Ramos (cell line): ENCODE data around the gene ALK.

Source experiments
- in situ Hi-C: fragments of 300-500 bp; cut with MboI; formaldehyde crosslinking; loops from one replicate; pipeline ENCODE4 v1.14.3; 2022; ENCODE audit warnings: low sequenced_read_pairs; ENCODE audit not compliant: unreplicated experiment

The ALK gene

GRCh38 chr2:29443627-29444026, 477.8 kb downstream of the ALK start:
- in situ Hi-C loops = no loop called here

- in situ Hi-C loops = no loop called here
Measured at GRCh38 chr2:29443151-29443550, 478.2 kb downstream of the ALK start.

GRCh38 chr2:29440921-29441623, 480.3 kb downstream of the ALK start:
- in situ Hi-C loops = no loop called here

- in situ Hi-C loops = no loop called here
Measured at GRCh38 chr2:29433920-29434319, 487.5 kb downstream of the ALK start.

- in situ Hi-C loops = no loop called here
Measured at GRCh38 chr2:29433128-29433527, 488.3 kb downstream of the ALK start.

- in situ Hi-C loops = no loop called here
Measured at GRCh38 chr2:29431485-29431884, 489.9 kb downstream of the ALK start.

- in situ Hi-C loops = no loop called here
Measured at GRCh38 chr2:29430382-29431112, 490.8 kb downstream of the ALK start.

GRCh38 chr2:29426354-29426753, 495.0 kb downstream of the ALK start:
- in situ Hi-C loops = no loop called here

GRCh38 chr2:29425866-29426265, 495.5 kb downstream of the ALK start:
- in situ Hi-C loops = no loop called here

- in situ Hi-C loops = no loop called here
Measured at GRCh38 chr2:29423061-29423666, 498.2 kb downstream of the ALK start.

GRCh38 chr2:29420999-29421782, 500.2 kb downstream of the ALK start:
- in situ Hi-C loops = no loop called here

GRCh38 chr2:29420464-29420863, 500.9 kb downstream of the ALK start:
- in situ Hi-C loops = no loop called here

- in situ Hi-C loops = no loop called here
Measured at GRCh38 chr2:29417630-29418029, 503.8 kb downstream of the ALK start.

GRCh38 chr2:29412197-29412925, 509.0 kb downstream of the ALK start:
- in situ Hi-C loops = no loop called here

- in situ Hi-C loops = no loop called here
Measured at GRCh38 chr2:29405707-29406106, 515.7 kb downstream of the ALK start.

- in situ Hi-C loops = no loop called here
Measured at GRCh38 chr2:29405266-29405665, 516.1 kb downstream of the ALK start.

GRCh38 chr2:29401994-29402393, 519.4 kb downstream of the ALK start:
- in situ Hi-C loops = no loop called here

GRCh38 chr2:29400930-29401653, 520.3 kb downstream of the ALK start:
- in situ Hi-C loops = no loop called here
